ENCODE measurements around the gene TENM3.

TENM3 gene

GRCh38 chr4:182577411-182577810 lies 334.2 kb downstream of the TENM3 start:
- DNase-seq: no peak

- no peak for DNase-seq
These were observed 335.2 kb downstream of the TENM3 start for GRCh38 chr4:182578402-182578801.

GRCh38 chr4:182582245-182582644 lies 339.0 kb downstream of the TENM3 start:
- no peak for DNase-seq

- DNase-seq: no peak
These were observed 340.7 kb downstream of the TENM3 start for GRCh38 chr4:182583703-182584415.

- DNase-seq: no peak
These were observed 342.1 kb downstream of the TENM3 start for GRCh38 chr4:182585321-182585720.

- DNase-seq: no peak
These were observed 345.9 kb downstream of the TENM3 start for GRCh38 chr4:182589100-182589499.

- no peak for DNase-seq
These were observed 350.2 kb downstream of the TENM3 start for GRCh38 chr4:182593402-182593801.

- DNase-seq: no peak
These were observed 350.7 kb downstream of the TENM3 start for GRCh38 chr4:182593864-182594263.

- peak; percentile 40 for DNase-seq
These were observed 356.9 kb downstream of the TENM3 start for GRCh38 chr4:182600093-182600492.

GRCh38 chr4:182600856-182601255 lies 357.7 kb downstream of the TENM3 start:
- no peak for DNase-seq

GRCh38 chr4:182604161-182604622 lies 361.0 kb downstream of the TENM3 start:
- DNase-seq: peak; percentile 52

- DNase-seq: no peak
These were observed 361.8 kb downstream of the TENM3 start for GRCh38 chr4:182604953-182605352.

GRCh38 chr4:182608525-182608924 lies 365.3 kb downstream of the TENM3 start:
- DNase-seq: no peak

GRCh38 chr4:182616476-182616875 lies 373.3 kb downstream of the TENM3 start:
- DNase-seq: no peak

GRCh38 chr4:182619660-182620059 lies 376.5 kb downstream of the TENM3 start:
- no peak for DNase-seq

- no peak for DNase-seq
These were observed 377.1 kb downstream of the TENM3 start for GRCh38 chr4:182620111-182620980.

GRCh38 chr4:182624281-182624680 lies 381.1 kb downstream of the TENM3 start:
- DNase-seq: no peak

GRCh38 chr4:182625193-182625592 lies 382.0 kb downstream of the TENM3 start:
- no peak for DNase-seq

GRCh38 chr4:182627996-182628395 lies 384.8 kb downstream of the TENM3 start:
- no peak for DNase-seq

- no peak for DNase-seq
These were observed 385.3 kb downstream of the TENM3 start for GRCh38 chr4:182628544-182628943.

- DNase-seq: no peak
These were observed 385.9 kb downstream of the TENM3 start for GRCh38 chr4:182629096-182629495.

- DNase-seq: no peak
These were observed 397.3 kb downstream of the TENM3 start for GRCh38 chr4:182640491-182640890.

- peak; percentile 92 for DNase-seq
These were observed 397.7 kb downstream of the TENM3 start for GRCh38 chr4:182640932-182641331.

- DNase-seq: no peak
These were observed 399.6 kb downstream of the TENM3 start for GRCh38 chr4:182642831-182643230.
